Astrocyte of the spinal cord (primary cell): Measurements from ENCODE around the gene CDV3.
"Not testable (repeated sequence)": the region's sequence is repeated elsewhere in the genome, so short reads cannot be mapped to it uniquely, and the experiment has no call there.

ENCODE experiments used
- DNase-seq: peaks from one replicate; pipeline ENCODE4 v3.0.0; 2011; ENCODE audit warnings: low read depth, low spot score
- H3K4me3 ChIP-seq: 2 replicates; pipeline ENCODE4 v1.5.1; 2011; ENCODE audit warnings: low read depth, mild to moderate bottlenecking, low read length, moderate library complexity
- CTCF ChIP-seq: IDR thresholded peaks from 2 replicates; pipeline ENCODE4 v1.5.1; 2012; ENCODE audit warnings: low read depth, mild to moderate bottlenecking, low read length, inconsistent platforms
- in situ Hi-C: cut with HindIII; loops from 2 replicates; pipeline ENCODE4 v1.10.0; 2017; ENCODE audit warnings: low sequenced_read_pairs

CDV3 gene

GRCh38 chr3:133535971-133536881, 37.3 kb upstream of the CDV3 start:
- peak; percentile 93 for DNase-seq
- TF ChIP-seq CTCF = no peak
- in situ Hi-C loops = no loop called here
- no peak overlapping the region for H3K4me3 ChIP-seq

- in situ Hi-C loops, H3K4me3 ChIP-seq, DNase-seq: not testable (repeated sequence)
Observed at GRCh38 chr3:133537131-133537530, 36.4 kb upstream of the CDV3 start.

GRCh38 chr3:133538154-133538553, 35.3 kb upstream of the CDV3 start:
- in situ Hi-C loops = no loop called here
- H3K4me3 ChIP-seq = no peak overlapping the region
- TF ChIP-seq CTCF = no peak
- DNase-seq = no peak

GRCh38 chr3:133540896-133541674, 32.4 kb upstream of the CDV3 start:
- in situ Hi-C loops = no loop called here
- TF ChIP-seq CTCF = no peak
- peak; percentile 55 for DNase-seq
- no peak overlapping the region for H3K4me3 ChIP-seq

- H3K4me3 ChIP-seq = no peak overlapping the region
- in situ Hi-C loops = no loop called here
- DNase-seq = no peak
- TF ChIP-seq CTCF = no peak
Observed at GRCh38 chr3:133542871-133543270, 30.6 kb upstream of the CDV3 start.

- in situ Hi-C loops, DNase-seq, H3K4me3 ChIP-seq: not testable (repeated sequence)
Observed at GRCh38 chr3:133544983-133545382, 28.5 kb upstream of the CDV3 start.

- in situ Hi-C loops = no loop called here
- no peak overlapping the region for H3K4me3 ChIP-seq
- peak; percentile 56 for DNase-seq
- no peak for TF ChIP-seq CTCF
Observed at GRCh38 chr3:133547432-133548041, 25.9 kb upstream of the CDV3 start.
